Inferior parietal cortex (tissue), 1 donor: ENCODE data around the gene STMN1.

Experiments
- DNase-seq: peaks from one replicate; pipeline ENCODE4 v3.0.0-alpha.2; 2016; ENCODE audit errors: extremely low spot score

The STMN1 gene

GRCh38 chr1:25922056-25922970, 16.1 kb upstream of the STMN1 start:
- no peak for DNase-seq

GRCh38 chr1:25918615-25919014, 12.4 kb upstream of the STMN1 start:
- no peak for DNase-seq

GRCh38 chr1:25917996-25918395, 11.8 kb upstream of the STMN1 start:
- DNase-seq, result no peak

GRCh38 chr1:25916460-25916859, 10.2 kb upstream of the STMN1 start:
- no peak for DNase-seq

GRCh38 chr1:25914074-25914995, 8.1 kb upstream of the STMN1 start:
- no peak for DNase-seq

- DNase-seq, result no peak
Observed at GRCh38 chr1:25913206-25913605, 7.0 kb upstream of the STMN1 start.

GRCh38 chr1:25912076-25912831, 6.0 kb upstream of the STMN1 start:
- no peak for DNase-seq

- no peak for DNase-seq
Observed at GRCh38 chr1:25911162-25911561, 4.9 kb upstream of the STMN1 start.

GRCh38 chr1:25909040-25909439, 2.8 kb upstream of the STMN1 start:
- DNase-seq, result no peak

- DNase-seq, result no peak
Observed at GRCh38 chr1:25908161-25908560, 1.9 kb upstream of the STMN1 start.

GRCh38 chr1:25907601-25908000, 1.4 kb upstream of the STMN1 start:
- no peak for DNase-seq

- no peak for DNase-seq
Observed at GRCh38 chr1:25906644-25907300, 553 bp upstream of the STMN1 start.

- peak; percentile 90 for DNase-seq
Observed at GRCh38 chr1:25904943-25905679, 1.1 kb downstream of the STMN1 start.

- DNase-seq, result no peak
Observed at GRCh38 chr1:25903986-25904385, 2.2 kb downstream of the STMN1 start.

GRCh38 chr1:25902462-25902861, 3.8 kb downstream of the STMN1 start:
- no peak for DNase-seq

GRCh38 chr1:25900219-25900618, 6.0 kb downstream of the STMN1 start:
- DNase-seq, result peak; percentile 86

- no peak for DNase-seq
Observed at GRCh38 chr1:25899792-25900191, 6.4 kb downstream of the STMN1 start.

- no peak for DNase-seq
Observed at GRCh38 chr1:25898223-25899015, 7.8 kb downstream of the STMN1 start.

- DNase-seq, result no peak
Observed at GRCh38 chr1:25897754-25898153, 8.5 kb downstream of the STMN1 start.

GRCh38 chr1:25896266-25896665, 10.0 kb downstream of the STMN1 start:
- DNase-seq, result no peak
